D721Med (cell line): ENCODE measurements around the gene PITX1.
"Not testable (repeated sequence)": the region's sequence is repeated elsewhere in the genome, so short reads cannot be mapped to it uniquely, and the experiment has no call there.

Experiments
- DNase-seq: peaks from one replicate; pipeline ENCODE4 v3.0.0; 2011; ENCODE audit warnings: low spot score; ENCODE audit not compliant: insufficient read length
- FAIRE-seq: peaks from 2 replicates; lab custom pipeline; 2011; peaks lifted over from hg19 to GRCh38; lab: Jason Lieb, UNC
- CTCF ChIP-seq: IDR thresholded peaks from 2 replicates; pipeline ENCODE4 v1.5.1; 2012; ENCODE audit warnings: mild to moderate bottlenecking, control low read depth; ENCODE audit not compliant: insufficient read depth; ENCODE audit errors: missing control alignments

Gene PITX1

DNA sequence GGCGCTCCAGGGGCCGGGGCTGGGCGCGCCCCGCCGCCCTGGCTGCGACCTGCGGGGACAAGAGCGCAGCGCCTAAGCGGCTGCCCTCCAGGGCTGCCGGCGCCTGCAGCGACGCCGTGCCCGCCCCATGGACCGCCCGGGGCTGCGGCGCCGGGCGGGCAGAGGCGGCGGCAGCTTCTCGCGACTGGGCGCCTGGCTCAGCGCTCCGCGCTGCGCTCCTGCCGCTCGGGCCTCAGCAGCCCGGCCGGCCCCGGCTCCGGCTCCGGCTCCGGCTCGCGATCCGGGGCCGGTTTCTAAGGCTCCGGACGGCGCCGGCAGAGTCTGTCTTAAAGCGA, at the start of gene PITX1:
Gene PITX1 (minus strand): TSS at position 328 of the 335 bp plus-strand sequence. CDS start 347 bp downstream, outside the sequence.
- no peak for FAIRE-seq
- TF ChIP-seq CTCF = no peak
- no peak for DNase-seq

- FAIRE-seq, DNase-seq: not testable (repeated sequence)
Measured at GRCh38 chr5:135083334-135083733, 49.3 kb upstream of the PITX1 start.

GRCh38 chr5:135081240-135081639, 47.2 kb upstream of the PITX1 start:
- FAIRE-seq (no peak), DNase-seq (no peak)
- no peak for TF ChIP-seq CTCF

GRCh38 chr5:135079760-135080159, 45.7 kb upstream of the PITX1 start:
- DNase-seq (no peak), FAIRE-seq (no peak)
- TF ChIP-seq CTCF = no peak

GRCh38 chr5:135079099-135079681, 45.2 kb upstream of the PITX1 start:
- DNase-seq = no peak
- FAIRE-seq = no peak
- no peak for TF ChIP-seq CTCF

GRCh38 chr5:135076801-135077200, 42.8 kb upstream of the PITX1 start:
- TF ChIP-seq CTCF = no peak
- DNase-seq (no peak), FAIRE-seq (no peak)

- no peak for FAIRE-seq
- TF ChIP-seq CTCF = no peak
- no peak for DNase-seq
Measured at GRCh38 chr5:135076051-135076491, 42.0 kb upstream of the PITX1 start.

- FAIRE-seq (no peak), DNase-seq (no peak)
- no peak for TF ChIP-seq CTCF
Measured at GRCh38 chr5:135075621-135076020, 41.6 kb upstream of the PITX1 start.
